Measurements from ENCODE around the gene FGF12.

The FGF12 gene

DNA sequence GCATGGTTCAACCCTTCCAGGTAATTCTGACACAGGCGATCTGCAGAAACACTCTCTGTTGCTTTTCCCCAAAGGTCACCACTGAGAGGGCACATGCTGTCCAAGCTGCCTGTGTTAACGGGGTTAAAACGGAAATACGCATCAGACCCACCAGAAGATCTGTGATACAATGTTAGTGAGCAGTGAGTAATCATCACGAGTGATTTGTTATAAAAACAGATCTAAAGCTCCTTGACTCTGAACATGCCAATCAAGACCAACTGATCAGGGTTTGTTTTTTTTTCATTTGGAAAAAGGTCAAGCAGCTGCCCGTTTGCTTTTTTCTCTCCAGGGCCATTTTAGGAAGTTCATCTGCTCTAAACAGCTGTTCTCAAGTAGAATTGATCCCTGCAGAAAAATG lies 43.2 kb downstream of the FGF12 start:
- DNase-seq = no peak

DNA sequence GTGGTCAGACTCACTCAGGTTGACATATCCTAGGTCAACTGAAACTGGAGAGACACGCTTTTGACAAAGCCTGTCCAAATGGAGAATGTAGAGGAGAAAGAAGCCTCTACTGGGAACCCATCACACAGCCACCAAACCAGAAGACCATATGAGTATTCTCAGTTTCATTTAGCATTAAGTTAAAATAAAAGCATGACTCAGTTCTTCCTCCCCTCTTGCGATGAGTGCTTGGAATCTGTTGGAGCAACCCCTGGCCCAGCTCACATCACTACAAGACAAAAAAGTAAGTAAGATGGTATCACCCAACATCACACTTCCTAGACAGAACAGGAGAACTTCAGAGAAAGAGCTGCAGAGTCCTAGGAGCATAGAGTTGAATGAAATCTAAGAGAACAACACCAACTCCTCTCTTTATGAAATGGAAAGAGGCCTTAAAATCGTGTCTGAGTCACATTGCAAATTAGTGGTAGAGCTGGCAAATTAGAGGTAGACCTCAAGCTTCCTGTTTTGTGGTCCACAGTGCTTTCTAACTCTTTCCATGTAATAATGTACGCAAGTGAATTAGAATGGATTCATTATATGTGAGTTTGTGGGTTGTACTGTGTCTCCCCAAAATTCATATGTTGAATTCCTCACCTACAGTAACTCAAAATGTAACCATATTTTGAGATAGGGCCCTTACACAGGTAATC lies 51.2 kb downstream of the FGF12 start:
- DNase-seq = no peak

DNA sequence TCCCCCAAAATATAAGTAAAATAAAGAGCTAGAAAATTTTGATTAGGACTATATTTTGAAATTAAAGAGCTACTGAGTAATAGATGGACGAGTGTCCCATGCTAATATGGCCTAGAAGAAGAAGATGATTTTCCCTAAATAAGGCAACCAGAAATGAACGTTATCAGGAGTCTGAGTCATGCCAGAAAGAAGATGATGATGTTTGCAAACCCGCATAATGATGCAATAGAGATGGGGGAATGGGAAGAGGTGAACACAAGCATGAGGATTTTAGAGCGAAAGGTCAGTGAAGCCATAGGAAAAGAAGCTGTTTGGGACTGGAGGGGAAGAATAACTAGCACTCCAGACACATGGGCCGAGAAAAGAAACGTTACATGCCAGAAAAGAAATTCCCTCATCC lies 71.7 kb downstream of the FGF12 start:
- DNase-seq = no peak

DNA sequence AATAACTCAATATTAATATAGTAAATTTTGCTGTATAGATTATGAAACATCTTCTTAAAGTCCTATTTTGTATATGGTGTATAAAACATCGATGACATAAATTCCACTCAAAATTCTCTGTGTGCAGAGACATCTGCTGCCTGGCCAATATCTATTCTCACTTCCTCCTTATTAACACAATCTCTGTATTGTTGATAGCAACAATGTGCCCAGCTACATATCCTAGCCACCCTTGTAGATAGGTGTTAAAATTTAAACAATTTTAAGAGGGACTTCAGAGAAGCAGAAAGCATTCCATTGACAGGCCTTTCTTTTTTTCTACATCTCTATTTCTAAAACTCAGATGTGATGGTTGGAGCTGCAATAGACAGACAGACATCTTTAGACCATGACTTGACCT lies 72.3 kb downstream of the FGF12 start:
- DNase-seq = no peak

DNA sequence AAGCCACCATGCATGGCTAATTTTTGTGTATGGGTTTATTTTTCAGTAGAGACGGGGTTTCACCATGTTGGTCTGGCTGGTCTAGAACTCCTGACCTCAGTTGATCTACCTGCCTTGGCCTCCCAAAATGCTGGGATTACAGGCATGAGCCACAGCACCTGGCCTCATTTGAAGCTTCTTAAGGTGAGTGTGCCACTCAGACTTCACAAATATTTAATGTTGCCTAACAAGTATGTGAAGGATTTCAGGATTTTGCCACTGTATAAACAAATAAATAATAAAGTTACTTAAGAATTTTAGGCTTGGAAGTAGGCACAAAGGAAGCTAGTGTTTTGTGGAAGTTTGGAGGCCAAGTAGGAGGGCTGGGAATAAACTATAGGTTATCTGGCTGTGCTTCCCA lies 73.5 kb downstream of the FGF12 start:
- DNase-seq = no peak

DNA sequence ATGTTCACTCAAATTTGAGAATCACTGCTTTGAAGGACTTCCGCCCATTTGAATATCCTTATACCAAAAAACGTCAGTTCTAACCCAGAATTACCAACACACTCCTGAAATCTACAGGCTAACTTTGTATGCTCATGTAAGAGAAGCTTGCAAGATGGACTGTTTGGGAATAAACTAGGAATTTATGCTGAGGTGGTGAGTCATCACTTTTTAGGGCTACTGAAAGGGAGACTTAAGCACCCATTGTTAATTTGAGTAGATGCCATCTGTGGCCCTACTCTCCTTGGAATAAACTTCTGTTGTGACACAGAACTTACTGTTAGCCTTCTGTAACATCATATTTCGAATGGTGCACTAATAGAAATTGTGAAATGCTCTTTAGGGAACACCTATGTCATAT lies 74.6 kb downstream of the FGF12 start:
- DNase-seq = no peak

DNA sequence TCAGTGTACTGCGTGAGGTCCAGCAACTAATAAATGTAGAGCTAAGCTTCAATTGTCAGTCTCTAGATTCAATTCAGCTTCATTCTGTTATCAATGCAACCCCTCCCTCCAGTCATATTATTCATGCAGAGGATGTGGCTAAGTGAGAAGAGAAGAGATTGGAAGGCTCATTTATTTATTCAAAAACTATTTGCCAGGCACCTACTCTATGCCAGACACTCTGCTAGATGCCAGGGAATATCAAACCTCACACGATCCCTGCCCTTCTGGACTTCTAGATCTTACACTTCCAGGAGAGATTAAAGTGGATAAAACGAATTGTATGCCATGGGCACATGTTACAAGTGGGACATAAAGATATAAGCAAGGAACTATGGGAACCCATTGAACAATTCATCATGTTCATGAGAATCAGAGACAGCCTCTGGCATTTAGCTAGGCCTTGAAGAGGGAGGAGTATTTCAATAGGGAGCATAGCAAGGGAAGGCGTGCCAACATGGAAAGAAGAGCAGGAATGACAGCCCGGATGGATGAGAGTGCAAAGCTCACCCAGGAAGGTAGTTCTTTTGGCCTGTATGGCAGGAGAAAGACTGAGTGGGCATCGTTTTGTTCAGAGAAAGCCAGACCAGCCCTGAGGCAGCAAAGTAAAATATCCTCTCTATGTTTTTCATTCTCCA lies 75.4 kb downstream of the FGF12 start:
- no peak for DNase-seq

DNA sequence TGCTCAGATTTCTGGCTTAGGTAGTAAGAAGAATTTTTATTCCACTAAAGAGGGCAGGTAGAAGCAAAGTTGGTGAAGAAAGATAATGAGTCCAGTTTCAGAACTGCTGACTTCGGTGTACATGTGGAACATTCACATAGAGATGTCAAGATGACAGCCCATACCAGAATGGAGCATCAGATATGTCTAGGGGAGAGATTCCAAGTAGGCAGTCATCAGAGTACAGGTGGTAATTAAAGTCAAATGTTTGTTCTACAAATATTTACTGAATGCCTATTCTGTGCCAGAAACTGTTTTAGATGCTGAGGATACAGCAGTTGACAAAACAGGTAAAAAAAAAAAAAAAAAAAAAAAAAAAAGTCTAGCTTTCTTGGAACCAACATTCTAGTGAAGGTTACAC lies 81.9 kb downstream of the FGF12 start:
- DNase-seq = no peak

DNA sequence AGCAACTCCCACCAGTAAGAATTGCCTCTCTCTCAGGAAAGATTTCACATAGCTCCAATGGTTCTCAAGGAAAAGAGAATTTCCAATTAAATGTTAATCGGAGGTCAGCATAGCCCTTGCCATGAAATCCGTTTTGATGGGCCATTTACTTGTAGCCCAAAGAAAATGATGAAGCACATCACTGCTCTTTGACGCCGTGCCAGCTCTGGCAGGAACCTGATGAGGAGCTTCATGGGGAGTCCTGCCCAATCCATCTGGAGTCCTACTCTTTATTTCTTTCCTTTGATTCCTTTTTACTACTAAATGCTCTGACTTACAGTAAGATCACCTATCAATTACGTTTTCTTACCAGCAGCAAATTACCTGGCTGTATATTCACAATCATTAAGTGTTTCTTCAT lies 84.7 kb downstream of the FGF12 start:
- peak; percentile 19 for DNase-seq

DNA sequence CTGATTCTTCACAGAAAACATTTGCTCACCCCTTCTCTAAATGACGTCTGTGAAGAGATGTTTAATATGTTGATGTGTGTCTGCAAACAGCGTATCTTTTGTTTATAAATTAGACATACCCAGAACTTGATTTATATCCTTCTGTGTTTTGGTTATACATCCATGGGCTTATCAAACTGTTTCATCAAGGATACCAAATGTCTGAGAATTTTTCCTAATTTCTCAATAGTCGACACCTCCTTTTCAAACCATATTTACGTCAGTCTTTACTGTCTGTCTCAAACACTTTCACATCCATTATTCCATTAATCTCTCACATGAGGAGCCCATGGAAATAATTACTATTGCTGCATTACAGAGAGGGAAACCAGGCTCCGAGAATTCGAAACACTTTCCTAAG lies 85.4 kb downstream of the FGF12 start:
- no peak for DNase-seq

DNA sequence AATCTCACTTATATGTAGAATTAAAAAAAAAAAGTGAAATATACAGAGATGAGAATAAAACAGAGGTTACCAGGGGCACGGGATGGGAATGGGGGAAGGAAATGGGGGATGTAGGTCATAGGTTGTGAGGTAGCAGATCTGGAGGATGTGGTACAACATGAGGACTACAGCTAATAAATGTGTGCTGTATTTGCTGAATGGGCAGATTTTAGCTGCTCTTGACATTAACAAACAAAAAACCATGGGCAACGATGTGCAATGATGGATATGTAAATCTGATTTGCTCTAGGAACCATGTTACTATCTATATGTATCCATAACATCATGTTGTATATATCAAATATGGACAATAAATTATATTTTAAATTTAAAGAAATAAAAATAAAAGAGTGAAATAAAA lies 87.4 kb downstream of the FGF12 start:
- DNase-seq = no peak

DNA sequence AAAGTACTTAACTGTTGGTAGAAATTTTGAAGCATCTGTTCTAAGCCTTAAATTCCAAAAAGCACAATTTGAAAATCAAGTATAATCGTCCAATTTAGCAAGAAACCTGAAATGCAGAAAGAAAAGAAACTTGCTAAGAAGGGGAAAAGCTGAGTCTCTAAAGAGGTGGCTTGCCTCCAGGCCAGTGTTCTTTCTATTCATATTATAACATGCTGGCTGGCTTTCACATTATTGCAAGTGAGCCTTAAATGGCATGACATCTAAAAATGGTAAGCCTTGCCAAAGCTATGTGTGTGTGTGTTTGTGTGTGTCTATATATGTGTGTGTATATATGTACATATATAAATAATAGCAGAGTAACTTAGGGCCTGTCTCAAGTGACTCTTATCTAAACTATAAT lies 89.5 kb downstream of the FGF12 start:
- no peak for DNase-seq

DNA sequence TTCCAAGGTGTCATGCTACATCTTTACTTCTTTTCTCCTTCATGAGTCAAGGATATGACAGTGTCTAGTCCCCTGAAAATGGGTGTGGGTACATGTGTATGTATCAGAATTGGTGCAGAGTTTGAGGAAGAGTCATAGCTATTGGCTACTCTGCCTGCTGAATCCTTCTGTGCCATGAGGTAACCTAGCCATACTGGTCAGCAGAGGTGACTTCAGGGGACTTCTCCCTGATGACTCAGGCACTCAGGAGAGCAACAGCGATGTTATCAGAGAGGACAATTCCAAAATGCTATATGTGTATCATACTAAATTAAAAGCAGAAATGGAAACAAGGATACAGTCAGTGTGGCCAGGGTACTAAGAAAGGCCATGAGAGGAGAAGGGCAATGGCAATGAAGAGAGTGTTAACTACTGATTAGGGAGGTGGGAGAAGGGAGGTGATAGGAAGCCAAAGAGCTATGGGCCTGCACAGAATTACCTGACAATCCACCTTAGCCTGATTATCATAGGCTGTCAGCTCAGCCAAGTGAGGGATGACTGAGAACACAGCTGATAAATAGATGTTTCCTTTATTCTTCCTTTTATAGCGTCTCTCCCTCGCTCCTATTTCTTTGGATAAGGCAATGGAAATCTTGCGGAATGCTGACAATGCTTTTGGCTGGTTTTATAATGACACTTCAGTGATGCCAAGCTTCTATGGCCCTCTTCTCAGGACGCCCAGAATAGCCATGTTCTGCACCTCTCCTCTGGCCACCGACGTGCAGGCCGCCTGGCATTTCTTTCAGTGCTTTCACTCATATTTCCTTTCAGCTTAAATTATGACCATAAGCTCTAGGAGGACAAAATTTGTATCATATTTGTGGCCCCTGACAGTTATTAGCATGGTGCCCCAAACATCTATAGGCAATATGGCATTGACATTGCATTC lies 90.6 kb downstream of the FGF12 start:
- no peak for DNase-seq

DNA sequence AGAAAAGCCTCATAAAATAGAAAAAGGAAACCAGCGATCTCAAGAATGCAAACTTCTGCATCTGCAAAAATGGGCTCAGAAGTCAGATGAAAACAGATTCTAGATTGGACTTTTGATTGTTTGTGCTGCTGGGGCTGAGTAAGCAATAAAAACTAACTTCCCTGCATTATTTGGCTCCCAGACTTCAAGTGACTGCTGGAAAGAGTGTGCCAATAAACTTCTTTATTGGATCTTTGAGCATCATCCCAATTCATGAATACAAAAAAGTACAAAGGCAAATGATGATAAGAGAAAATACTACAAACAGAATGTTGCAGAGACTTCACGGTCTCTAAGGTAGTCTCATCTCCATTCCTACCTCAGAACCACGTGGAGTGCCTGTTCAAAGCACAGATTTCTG lies 97.9 kb downstream of the FGF12 start:
- no peak for DNase-seq

DNA sequence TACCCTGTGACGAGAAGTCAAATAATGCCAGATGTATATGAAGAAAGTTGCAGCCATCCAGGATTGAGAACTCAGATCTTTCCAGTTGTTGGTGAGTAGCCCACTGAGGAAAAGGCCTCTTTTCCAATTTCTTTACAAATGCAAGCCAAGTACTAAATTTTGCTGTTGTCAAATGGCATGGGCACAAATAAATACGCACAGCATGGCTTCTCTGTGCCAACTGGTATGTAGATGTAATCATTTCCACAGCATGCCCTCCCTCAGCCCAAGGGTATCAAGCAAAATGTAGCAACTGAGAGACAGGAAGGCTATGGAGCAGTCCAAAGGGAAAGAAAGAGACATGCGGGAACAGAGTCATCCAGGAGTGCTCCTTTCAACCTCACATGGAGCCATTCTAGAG lies 105.4 kb downstream of the FGF12 start:
- DNase-seq = no peak

DNA sequence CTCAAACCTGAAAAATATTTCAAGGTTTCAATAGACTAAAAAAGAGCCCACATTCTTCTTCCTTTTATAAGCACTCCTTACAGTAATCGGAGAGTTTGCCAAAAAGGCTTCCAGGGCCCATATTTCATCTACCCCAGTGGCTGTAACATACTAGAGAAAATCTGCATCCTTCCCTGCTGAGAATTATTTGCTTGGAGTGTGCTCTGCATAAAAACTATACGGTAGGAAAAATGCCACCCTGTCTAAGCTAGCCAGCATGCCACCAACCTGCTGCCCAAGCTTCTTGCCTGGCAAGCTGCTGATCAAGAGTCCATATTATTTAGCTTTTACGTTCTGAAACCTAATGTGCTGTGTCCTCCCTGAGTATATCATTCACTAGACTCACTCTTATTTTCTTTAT lies 107.1 kb downstream of the FGF12 start:
- no peak for DNase-seq

DNA sequence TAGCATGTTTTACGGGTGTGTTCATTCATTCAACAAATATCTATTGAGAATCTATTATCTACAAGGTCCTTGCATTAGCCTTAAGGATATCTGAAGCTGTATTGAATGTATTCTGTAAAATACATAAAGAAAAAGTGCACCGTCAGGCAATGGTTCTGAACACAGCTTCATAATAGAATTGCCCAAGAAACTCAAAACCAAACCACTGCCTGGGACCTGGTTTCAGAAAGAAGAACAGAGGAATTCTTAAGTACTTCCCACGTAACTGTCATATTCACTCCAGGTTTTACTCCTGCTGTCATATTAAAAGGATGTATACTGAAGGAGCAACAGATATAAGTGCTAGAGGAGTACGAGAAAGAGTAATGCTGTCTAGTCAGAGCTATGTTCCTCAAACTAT lies 115.9 kb downstream of the FGF12 start:
- DNase-seq = no peak

DNA sequence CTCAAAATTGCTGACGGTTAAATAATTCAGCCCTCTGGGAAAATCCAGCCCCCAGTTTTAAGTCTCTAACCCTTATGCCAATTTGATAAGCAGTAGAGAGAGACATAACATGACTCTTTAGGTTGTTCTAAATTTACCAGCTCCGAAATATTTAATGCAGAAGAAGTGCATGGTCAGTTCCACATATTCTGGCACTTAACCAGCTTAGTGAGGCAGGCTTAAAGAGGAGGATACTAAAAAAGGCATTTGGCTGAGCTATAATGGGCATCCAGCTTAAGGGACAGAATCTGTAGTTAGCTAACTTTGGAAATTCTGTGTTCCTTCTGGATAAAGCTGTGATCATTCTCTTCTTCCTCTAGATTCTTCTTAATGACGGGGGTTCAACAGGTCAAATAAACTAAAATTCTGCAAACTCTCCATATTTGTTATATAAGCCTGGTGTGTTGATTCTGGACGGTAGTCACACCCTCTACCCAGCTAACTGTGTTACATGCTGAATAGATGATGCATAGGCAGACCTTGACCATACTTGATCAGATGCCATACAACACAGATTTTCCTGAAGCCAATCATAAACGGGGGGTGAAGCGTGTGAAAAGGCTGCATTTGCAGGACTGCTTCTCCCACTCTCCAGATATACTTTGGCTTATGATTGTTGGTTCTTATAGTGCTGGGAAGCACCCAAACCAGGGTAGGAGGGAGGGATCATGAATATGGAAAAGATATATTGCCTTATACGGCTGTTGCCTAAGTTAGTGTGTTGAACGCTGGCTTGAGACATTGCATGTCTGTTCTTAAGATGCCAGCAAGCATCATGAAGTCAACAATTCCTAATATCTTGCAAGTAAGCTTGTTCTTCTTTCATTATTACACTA lies 118.4 kb downstream of the FGF12 start:
- DNase-seq = no peak

DNA sequence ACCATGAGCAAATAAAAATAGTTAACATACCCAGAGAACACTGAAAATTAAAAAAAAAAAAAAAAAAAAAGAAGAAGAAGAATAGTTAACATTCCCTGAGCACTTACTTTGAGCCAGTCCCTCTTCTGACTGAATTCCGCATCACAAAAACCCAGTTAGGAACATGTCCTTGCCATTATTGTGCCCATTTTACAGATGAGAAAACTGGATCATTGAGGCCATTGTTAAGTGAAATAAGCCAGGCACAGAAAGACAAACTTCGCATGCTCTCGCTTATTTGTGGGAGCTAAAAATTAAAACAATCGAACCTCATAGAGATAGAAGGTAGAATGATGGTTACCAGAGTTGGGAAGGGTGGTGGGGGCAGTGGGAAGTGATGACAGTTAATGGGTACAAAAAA lies 119.5 kb downstream of the FGF12 start:
- DNase-seq = no peak

DNA sequence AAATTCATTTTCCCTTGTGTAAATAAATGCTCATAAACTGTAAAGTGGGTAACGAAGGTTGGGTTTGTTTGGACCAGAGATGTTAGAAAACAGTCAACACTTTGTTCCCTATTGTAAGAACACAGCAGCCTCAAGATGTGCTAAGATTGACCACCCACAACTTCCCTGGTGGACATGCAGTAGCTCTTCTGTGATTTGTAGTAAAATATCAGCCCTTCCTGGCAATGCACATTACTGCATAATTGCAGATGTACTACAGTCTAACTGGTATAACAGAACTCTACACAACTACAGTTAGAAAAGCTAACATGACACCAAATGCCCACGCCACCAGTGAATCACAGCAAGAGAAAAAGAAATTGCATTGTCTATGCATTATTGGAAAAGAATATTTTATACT lies 129.4 kb downstream of the FGF12 start:
- no peak for DNase-seq

DNA sequence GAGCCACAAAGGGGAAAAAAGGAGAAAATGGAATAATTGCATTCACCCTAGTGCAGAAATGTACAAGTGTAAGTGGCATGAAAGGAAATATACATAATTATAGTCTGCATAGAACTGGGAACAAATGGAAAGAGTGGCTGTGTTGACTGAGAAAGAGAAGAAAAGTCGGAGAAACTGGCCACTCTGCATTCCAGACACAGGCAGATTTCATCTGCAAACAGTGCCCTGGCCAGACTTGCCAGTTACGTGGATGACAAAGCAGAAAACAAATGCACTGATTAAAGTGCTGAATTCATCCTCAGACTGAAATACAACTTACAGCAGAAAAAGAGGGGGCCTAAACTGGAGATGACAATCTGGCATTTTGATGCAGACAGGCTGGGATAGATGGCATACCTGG lies 129.8 kb downstream of the FGF12 start:
- DNase-seq = no peak

DNA sequence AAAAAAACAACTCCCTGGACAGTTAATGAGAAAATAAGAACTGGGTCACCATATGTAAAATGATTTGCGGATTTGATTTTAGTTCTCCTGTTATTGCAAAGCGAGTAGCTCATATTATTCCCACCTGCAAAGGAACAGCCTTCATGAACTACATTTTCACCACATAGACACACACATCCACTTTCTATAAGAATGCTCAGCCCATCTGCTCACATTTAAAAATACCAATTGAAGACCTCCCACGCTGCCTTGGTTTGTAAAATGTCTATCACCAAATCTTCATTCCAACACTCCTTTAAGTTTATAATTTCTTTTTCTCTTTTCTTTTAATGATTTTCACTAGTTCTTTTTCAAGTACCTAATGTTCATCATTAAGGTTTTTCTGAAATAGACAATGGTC lies 148.6 kb downstream of the FGF12 start:
- no peak for DNase-seq

DNA sequence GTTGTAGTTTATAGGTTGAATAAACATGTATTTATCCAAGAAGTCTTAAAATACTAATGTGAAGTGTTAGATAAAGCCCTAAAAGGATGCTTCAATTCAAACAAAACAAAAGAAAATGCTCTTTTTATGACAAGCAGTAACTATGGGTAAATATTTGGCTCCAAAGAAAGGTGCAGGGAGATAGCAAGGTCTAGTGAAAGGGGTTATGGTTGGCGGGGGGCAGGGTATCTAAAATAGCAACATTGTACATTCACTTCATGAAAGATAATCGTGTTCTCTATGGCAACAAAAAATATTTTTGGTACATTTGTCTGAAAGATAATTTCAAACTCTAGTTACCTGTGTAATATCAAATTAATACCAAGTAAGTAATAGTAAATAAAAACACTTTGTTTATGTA lies 149.5 kb downstream of the FGF12 start:
- DNase-seq = no peak

Data from NCI-H69 (cell line).